ENCODE results near the gene LRRC47.

LRRC47 gene

DNA sequence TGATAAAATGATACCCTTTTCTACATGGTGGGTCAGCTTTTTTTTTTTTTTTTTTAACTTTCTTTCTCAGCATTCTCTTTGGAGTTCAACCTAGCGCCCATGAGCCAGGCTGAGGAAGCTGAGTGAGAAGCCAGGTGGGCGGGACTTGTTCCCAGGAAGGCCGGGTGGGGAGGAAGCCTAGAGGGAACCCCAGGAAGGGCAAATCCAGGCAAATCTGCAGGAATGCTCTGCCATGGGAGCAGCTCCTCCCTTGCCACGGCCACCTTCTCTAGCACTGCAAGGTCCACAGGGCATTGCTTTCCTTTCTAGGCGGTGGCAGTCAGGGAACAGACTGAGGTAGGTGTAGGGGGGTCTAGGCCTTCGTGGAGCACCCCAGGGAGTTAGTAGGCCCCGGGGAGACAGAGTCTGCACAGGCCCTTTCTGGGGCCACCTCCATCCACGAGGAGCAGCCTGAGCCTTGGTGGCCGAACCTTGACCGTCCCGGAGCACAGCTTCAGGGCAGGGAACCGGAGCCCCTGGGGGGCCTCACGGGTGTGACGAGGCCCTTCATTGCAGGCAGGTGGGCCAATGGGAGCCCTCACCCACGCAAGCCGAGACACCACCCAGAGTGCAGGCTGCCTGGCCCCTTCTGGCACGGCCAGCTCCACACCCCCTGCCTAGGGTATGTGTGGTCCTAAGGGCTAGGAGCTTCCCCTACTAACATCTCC lies 62.3 kb downstream of the LRRC47 start:
- Histone ChIP-seq H3K36me3 (ENCODE audit: control insufficient read depth, insufficient read depth, low read length) (peaks cover 5% of the 10 kb centered on the region), H3K27ac (ENCODE audit: low read depth, low read length) (no peak overlapping the region), H3K4me3 (ENCODE audit: low read length) (no peak overlapping the region), H3K27me3 (ENCODE audit: control insufficient read depth, insufficient read depth, low read length) (peaks cover 6% of the 10 kb centered on the region), H3K9ac (ENCODE audit: low read length) (no peak overlapping the region), H3K4me1 (ENCODE audit: control insufficient read depth, insufficient read depth, low read length) (no peaks in the 10 kb centered on the region)

DNA sequence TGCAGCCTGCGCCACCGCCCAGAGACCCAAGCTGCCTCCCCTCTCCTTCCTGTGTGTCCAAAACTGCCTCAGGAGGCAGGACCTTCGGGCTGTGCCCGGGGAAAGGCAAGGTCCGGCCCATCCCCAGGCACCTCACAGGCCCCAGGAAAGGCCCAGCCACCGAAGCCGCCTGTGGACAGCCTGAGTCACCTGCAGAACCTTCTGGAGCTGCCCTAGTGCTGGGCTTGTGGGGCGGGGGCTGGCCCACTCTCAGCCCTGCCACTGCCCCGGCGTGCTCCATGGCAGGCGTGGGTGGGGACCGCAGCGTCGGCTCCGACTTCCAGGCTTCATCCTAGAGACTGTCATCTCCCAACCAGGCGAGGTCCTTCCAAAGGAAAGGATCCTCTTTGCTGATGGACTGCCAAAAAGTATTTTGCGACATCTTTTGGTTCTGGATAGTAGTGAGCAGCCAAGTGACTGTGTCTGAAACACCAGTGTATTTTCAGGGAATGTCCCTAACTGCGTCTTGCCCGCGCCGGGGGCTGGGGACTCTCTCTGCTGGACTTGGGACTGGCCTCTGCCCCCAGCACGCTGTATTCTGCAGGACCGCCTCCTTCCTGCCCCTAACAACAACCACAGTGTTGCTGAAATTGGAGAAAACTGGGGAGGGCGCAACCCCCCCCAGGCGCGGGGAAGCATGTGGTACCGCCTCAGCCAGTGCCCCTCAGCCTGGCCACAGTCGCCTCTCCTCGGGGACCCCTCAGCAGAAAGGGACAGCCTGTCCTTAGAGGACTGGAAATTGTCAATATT lies 63.0 kb downstream of the LRRC47 start:
- Histone ChIP-seq H3K4me3 (ENCODE audit: low read length) (no peak overlapping the region), H3K27me3 (ENCODE audit: control insufficient read depth, insufficient read depth, low read length) (peaks cover 6% of the 10 kb centered on the region), H3K4me1 (ENCODE audit: control insufficient read depth, insufficient read depth, low read length) (no peaks in the 10 kb centered on the region), H3K9ac (ENCODE audit: low read length) (no peak overlapping the region), H3K27ac (ENCODE audit: low read depth, low read length) (no peak overlapping the region), H3K36me3 (ENCODE audit: control insufficient read depth, insufficient read depth, low read length) (peaks cover 2% of the 10 kb centered on the region)

DNA sequence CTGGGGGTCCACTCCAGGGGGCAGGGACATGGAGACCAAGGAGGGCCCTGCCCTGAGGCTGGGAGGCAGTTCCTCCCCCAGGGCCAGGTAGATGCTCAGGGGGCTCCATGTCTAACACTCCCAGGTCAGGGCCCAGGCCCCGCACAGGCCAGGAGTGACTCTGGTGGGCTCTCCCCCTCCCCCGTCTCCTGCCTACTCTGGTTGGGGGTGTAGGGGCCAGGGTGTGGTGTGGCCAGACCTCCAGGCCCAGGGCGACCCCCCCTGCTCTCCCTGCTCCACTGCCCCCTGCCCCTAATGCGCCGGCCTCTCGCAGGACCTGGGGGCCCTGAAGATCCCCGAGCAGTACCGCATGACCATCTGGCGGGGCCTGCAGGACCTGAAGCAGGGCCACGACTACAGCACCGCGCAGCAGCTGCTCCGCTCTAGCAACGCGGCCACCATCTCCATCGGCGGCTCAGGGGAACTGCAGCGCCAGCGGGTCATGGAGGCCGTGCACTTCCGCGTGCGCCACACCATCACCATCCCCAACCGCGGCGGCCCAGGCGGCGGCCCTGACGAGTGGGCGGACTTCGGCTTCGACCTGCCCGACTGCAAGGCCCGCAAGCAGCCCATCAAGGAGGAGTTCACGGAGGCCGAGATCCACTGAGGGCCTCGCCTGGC lies 63.7 kb downstream of the LRRC47 start:
- peaks cover 2% of the 10 kb centered on the region for H3K36me3 ChIP-seq (ENCODE audit: control insufficient read depth, insufficient read depth, low read length)
- H3K9ac ChIP-seq (ENCODE audit: low read length): no peak overlapping the region
- H3K4me1 ChIP-seq (ENCODE audit: control insufficient read depth, insufficient read depth, low read length): no peaks in the 10 kb centered on the region
- no peak overlapping the region for H3K27ac ChIP-seq (ENCODE audit: low read depth, low read length)
- H3K4me3 ChIP-seq (ENCODE audit: low read length): no peak overlapping the region
- H3K27me3 ChIP-seq (ENCODE audit: control insufficient read depth, insufficient read depth, low read length): peaks cover 6% of the 10 kb centered on the region

DNA sequence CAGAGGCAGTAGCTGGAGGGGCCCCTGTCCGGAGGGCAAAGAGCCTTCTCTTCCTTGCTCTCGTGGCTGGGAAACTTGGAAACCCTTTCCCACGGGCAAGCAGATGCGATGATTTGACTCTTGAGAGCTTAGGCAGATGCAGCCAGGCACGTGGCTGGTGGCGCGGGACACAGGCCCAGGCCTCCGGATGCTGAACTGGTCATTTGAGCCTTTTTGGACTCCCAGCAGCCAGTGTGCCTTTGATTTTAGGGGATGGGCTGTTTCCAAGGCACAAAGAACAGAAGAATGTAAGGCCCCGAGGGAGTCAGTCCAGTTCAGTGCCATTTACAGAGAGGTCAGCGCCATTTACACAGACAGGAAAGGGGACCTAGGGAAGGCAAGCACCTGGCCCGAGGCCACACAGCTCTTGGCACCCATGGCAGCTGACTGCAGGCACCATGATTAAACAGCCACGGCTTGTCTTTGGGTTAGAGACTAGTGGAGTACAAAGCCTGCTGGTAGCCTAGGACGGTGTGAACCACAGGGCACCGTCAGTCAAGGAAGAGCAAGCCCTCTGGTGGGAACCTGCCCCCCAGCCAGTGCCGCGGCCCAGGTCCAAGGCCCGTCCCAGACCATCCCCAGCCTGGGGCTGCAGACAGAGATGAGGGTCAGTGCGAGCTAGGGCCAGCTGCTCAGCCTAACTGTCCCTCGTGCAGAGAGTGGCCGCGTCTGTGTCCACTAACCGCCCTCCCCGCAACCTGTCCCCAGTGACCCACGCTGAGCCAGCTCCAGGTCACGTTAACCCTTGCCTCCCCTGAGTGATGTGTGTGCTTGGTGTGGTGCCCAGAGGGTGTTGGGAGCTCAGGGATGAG lies 64.5 kb downstream of the LRRC47 start:
- H3K27ac ChIP-seq (ENCODE audit: low read depth, low read length): no peak overlapping the region
- H3K9ac ChIP-seq (ENCODE audit: low read length): no peak overlapping the region

DNA sequence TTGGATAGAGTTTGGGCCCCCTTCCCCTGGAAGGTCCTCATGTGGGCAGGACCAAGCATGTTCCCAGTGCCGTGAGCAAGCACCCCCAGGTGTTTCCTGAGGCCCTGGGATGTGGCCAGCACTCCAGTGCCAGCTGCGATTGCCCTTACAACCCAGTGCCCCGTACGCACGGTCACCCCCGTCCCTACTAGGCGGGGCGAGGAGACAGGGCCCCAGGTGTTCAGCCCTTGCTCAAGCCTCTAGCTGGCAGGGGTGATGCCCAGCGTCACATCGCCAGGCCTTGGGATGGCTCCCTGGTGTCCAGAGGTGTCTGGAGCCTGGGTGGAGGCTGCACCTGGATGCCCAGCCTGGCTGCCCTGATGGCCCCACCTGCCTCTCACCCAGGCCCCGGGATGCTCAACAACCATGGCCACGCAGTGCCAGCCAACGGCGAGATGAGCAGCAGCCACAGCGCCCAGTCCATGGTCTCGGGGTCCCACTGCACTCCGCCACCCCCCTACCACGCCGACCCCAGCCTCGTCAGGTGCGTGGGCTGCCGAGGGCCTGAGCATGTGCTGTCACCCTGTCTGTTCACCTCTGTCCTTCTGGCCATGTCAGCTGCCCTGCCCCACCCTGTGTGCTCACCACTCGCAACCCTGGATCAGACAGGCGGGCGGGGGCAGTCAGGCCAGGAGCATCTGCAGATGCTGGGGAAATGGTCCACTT lies 65.6 kb downstream of the LRRC47 start:
- no peak overlapping the region for H3K4me3 ChIP-seq (ENCODE audit: low read length)
- no peak overlapping the region for H3K27ac ChIP-seq (ENCODE audit: low read depth, low read length)
- H3K27me3 ChIP-seq (ENCODE audit: control insufficient read depth, insufficient read depth, low read length): peaks cover 6% of the 10 kb centered on the region
- H3K4me1 ChIP-seq (ENCODE audit: control insufficient read depth, insufficient read depth, low read length): no peaks in the 10 kb centered on the region
- no peak overlapping the region for H3K9ac ChIP-seq (ENCODE audit: low read length)
- no peaks in the 10 kb centered on the region for H3K36me3 ChIP-seq (ENCODE audit: control insufficient read depth, insufficient read depth, low read length)

More for the DNA sequence above, 64.5 kb downstream of the LRRC47 start:
- no peaks in the 10 kb centered on the region for H3K4me1 ChIP-seq (ENCODE audit: control insufficient read depth, insufficient read depth, low read length)
- peaks cover 6% of the 10 kb centered on the region for H3K27me3 ChIP-seq (ENCODE audit: control insufficient read depth, insufficient read depth, low read length)
- H3K36me3 ChIP-seq (ENCODE audit: control insufficient read depth, insufficient read depth, low read length): no peaks in the 10 kb centered on the region
- no peak overlapping the region for H3K4me3 ChIP-seq (ENCODE audit: low read length)

DNA sequence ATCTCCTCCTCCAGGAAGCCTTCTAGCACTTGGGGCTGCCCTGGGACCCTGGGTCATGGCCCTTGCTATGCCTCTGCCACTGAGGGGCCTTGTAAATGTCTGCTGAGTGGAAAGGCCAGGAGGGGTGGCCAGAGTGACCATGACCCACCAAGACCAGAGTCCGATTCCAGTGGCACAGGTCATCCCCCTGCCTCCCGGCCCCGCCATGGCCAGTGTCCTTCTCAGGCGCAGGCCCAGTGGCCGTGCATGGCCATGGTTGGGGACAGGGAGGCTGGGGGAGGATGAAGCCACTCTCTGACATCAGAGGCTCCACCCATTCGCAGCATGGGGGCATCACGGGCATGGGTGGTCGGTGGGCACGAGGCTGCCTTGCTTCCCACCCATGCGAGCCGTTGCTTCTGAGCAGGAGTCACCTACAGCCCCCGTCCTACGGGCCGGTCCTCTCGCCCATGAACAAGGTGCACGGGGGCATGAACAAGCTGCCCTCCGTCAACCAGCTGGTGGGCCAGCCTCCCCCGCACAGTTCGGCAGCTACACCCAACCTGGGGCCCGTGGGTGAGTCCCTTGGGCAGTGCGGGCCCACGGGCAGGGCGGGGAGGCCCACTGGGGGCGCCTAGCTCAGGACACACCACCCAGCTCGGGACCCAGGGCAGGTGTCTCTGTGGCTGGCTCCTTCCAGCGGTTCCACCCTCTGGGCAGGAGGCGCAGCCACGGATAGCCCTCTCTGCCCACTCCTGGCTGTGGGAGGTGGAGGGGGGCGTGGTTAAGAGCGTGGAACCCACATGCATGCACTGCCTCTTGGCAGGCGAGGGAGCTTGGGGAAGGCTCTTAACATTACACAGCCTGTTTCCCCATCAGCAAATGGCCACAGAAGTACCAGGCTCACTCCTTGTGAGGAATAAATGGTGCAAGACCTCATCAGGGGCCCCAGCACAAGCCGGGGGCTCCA lies 66.4 kb downstream of the LRRC47 start:
- H3K4me3 ChIP-seq (ENCODE audit: low read length): no peak overlapping the region
- H3K36me3 ChIP-seq (ENCODE audit: control insufficient read depth, insufficient read depth, low read length): no peaks in the 10 kb centered on the region
- H3K9ac ChIP-seq (ENCODE audit: low read length): no peak overlapping the region
- no peak overlapping the region for H3K27ac ChIP-seq (ENCODE audit: low read depth, low read length)
- H3K27me3 ChIP-seq (ENCODE audit: control insufficient read depth, insufficient read depth, low read length): peaks cover 6% of the 10 kb centered on the region
- no peaks in the 10 kb centered on the region for H3K4me1 ChIP-seq (ENCODE audit: control insufficient read depth, insufficient read depth, low read length)

All from rectal smooth muscle tissue (tissue), 1 donor.